Progenitor cell of endocrine pancreas (in vitro differentiated cells): ENCODE measurements around the gene CCNG2. TPM values are rescaled to one million over a fixed set of nuclear protein-coding genes. Genes with fewer than 3 reads are reported as not detected.

ENCODE experiments used
- DNase-seq: peaks from one replicate; pipeline ENCODE4 v3.0.0; 2021; ENCODE audit warnings: low spot score; ENCODE audit not compliant: unreplicated experiment
- H3K27ac Mint-ChIP-seq: 2 replicates; pipeline ENCODE4 v1.8.0; 2021; ENCODE audit warnings: mild to moderate bottlenecking, moderate library complexity, mixed read lengths
- H3K27me3 Mint-ChIP-seq: 2 replicates; pipeline ENCODE4 v1.8.0; 2021; ENCODE audit warnings: mixed read lengths
- H3K36me3 Mint-ChIP-seq: 2 replicates; pipeline ENCODE4 v1.8.0; 2022; ENCODE audit warnings: mixed read lengths; ENCODE audit not compliant: insufficient read depth
- H3K4me1 Mint-ChIP-seq: 2 replicates; pipeline ENCODE4 v1.8.0; 2021; ENCODE audit warnings: low read depth, mixed read lengths
- H3K4me3 Mint-ChIP-seq: 2 replicates; pipeline ENCODE4 v1.8.0; 2021; ENCODE audit warnings: low read depth, mild to moderate bottlenecking, moderate library complexity, mixed read lengths
- H3K9me3 Mint-ChIP-seq: 2 replicates; pipeline ENCODE4 v1.8.0; 2021; ENCODE audit warnings: low read depth, mixed read lengths
- CTCF ChIP-seq: fragments of 200-600 bp; sonication (generic); IDR thresholded peaks from one replicate; pipeline ENCODE4 v1.5.0; 2021; ENCODE audit warnings: antibody characterized with exemption, mild to moderate bottlenecking; ENCODE audit not compliant: unreplicated experiment
- total RNA-seq: library from RNA; stranded (reverse); gene quantifications from 2 replicates; pipeline ENCODE4 v1.2.1, GENCODE V29; 2021

CCNG2 gene
- total RNA-seq, 1 donor from 2014 or later, result 89.5 TPM

DNA sequence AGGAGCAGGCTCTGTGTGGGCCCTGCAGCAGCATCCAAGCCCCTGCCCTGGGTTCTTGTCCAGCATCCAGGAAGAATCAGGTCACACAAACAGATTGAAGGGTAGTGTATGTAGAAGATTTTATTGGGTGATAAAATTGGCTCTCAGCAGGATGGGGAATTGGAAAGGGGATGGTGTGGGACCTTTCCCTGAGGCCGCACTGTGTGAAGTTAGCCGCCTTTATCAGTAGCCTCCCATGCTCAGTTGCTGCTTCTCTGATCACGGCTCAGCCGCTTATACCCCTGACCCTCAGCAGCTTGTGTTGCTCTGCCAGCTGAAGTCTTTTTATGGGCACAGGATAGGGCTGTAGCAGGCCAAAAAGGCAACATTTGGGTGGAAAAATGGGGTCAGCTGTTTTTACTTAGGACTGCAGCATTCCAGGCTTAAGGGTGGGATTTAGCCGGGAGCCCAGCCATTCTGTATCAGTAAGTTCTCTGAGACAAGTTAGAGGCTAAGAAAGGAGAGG, 35.2 kb upstream of the CCNG2 start:
- H3K27ac Mint-ChIP-seq, result no peak overlapping the region

GRCh38 chr4:77122656-77123055, 34.4 kb upstream of the CCNG2 start:
- no peak for DNase-seq
- Mint-ChIP-seq H3K27me3 (peaks cover 3% of the 10 kb centered on the region), H3K4me1 (peaks cover 5% of the 10 kb centered on the region), H3K27ac (peak overlapping the region; percentile 44), H3K36me3 (no peaks in the 10 kb centered on the region), H3K9me3 (no peaks in the 10 kb centered on the region), H3K4me3 (no peak overlapping the region)
- TF ChIP-seq CTCF, result no peak

More for the DNA sequence above, 35.2 kb upstream of the CCNG2 start:
- Mint-ChIP-seq H3K9me3 (no peaks in the 10 kb centered on the region), H3K4me3 (no peak overlapping the region), H3K27me3 (no peaks in the 10 kb centered on the region), H3K36me3 (no peaks in the 10 kb centered on the region), H3K4me1 (peaks cover 5% of the 10 kb centered on the region)
- TF ChIP-seq CTCF, result no peak
- no peak for DNase-seq

GRCh38 chr4:77123411-77123810, 33.6 kb upstream of the CCNG2 start:
- no peak overlapping the region for H3K27ac Mint-ChIP-seq

DNA sequence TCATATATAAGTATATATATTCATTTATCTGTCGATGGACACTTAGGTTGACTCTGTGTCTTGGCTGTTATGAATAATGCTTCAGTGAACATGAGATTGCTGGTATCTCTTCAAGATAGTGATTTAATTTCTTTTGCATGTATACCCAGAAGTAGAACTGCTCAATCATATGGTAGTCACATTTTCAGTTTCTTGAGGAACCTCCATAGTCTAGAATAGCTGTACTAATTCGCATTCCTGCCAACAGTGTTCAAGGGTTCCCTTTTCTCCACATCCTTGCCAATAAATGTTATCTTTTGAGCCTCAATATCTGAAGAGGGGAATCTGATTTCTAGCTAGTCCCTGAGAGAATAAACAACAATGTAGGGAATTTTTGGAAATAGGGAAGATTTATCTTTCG, 32.4 kb upstream of the CCNG2 start:
- H3K27me3 Mint-ChIP-seq, result peaks cover 5% of the 10 kb centered on the region
- no peak overlapping the region for H3K4me3 Mint-ChIP-seq
- H3K36me3 Mint-ChIP-seq, result no peaks in the 10 kb centered on the region
- DNase-seq, result no peak
- TF ChIP-seq CTCF, result no peak
- peaks cover 2% of the 10 kb centered on the region for H3K9me3 Mint-ChIP-seq
- no peak overlapping the region for H3K27ac Mint-ChIP-seq
- H3K4me1 Mint-ChIP-seq, result peaks cover 5% of the 10 kb centered on the region

More at GRCh38 chr4:77123411-77123810, 33.6 kb upstream of the CCNG2 start:
- Mint-ChIP-seq H3K36me3 (no peaks in the 10 kb centered on the region), H3K4me3 (no peak overlapping the region), H3K9me3 (no peaks in the 10 kb centered on the region), H3K27me3 (peaks cover 5% of the 10 kb centered on the region), H3K4me1 (peaks cover 5% of the 10 kb centered on the region)
- DNase-seq, result no peak
- TF ChIP-seq CTCF, result no peak

- no peak for DNase-seq
- Mint-ChIP-seq H3K4me3 (no peak overlapping the region), H3K4me1 (peaks cover 5% of the 10 kb centered on the region), H3K9me3 (peaks cover 7% of the 10 kb centered on the region), H3K36me3 (no peaks in the 10 kb centered on the region), H3K27me3 (peaks cover 5% of the 10 kb centered on the region), H3K27ac (peak overlapping the region; percentile 15)
- TF ChIP-seq CTCF, result no peak
Measured at GRCh38 chr4:77125961-77126360, 31.0 kb upstream of the CCNG2 start.
